ENCODE data around the gene GALC. TPM values are rescaled to one million over a fixed set of nuclear protein-coding genes. Genes with fewer than 3 reads are reported as not detected.

GALC gene
- total RNA-seq, 5 donors from 2014 or later (not counting 1 experiment from before 2014, with no cell fraction given), result 17.2 to 20.5 (median 18.6) TPM

Other genes starting within 250 kb of the GALC start
- 10 to 100 TPM in 3 of 5 donors, 1 to 10 TPM in 2; 8.3 to 13.4 (median 10.9) TPM for gene GPR65, start 12.0 kb upstream of the GALC start, total RNA-seq